GM21723 (cell line): ENCODE results near the gene TSPAN18.

Experiments used
- ATAC-seq: cut with Tn5 transposase; IDR thresholded peaks from one replicate; pipeline ENCODE4 v1.9.1; 2021; ENCODE audit warnings: mild to moderate bottlenecking, moderate library complexity; ENCODE audit not compliant: unreplicated experiment

Gene TSPAN18

GRCh38 chr11:44973632-44974401 lies 247.1 kb downstream of the TSPAN18 start:
- no peak for ATAC-seq

GRCh38 chr11:44974402-44975000 lies 247.7 kb downstream of the TSPAN18 start:
- no peak for ATAC-seq

DNA sequence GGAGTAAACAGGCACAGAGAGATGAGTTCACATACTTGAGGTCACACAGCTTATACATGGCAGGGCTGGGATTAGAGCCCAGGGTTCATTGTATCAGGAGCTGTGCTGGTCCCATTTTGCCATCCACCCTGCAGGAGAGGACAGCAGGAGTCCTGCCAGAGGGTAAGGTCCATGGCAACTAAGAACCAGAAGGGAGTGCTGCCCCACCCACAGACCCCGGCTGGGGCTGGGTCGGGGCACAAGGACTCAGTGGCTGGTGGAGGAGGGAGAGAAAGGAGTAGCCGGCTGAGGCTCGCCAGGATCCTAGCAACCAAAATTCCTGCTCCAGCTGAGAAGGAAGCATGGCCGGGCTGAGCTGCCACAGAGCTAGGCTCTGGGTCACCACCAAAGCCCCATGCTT lies 249.8 kb downstream of the TSPAN18 start:
- no peak for ATAC-seq

GRCh38 chr11:44977493-44977984 lies 250.8 kb downstream of the TSPAN18 start:
- ATAC-seq = no peak

- ATAC-seq = no peak
Measured at GRCh38 chr11:44978274-44978960, 251.7 kb downstream of the TSPAN18 start.

DNA sequence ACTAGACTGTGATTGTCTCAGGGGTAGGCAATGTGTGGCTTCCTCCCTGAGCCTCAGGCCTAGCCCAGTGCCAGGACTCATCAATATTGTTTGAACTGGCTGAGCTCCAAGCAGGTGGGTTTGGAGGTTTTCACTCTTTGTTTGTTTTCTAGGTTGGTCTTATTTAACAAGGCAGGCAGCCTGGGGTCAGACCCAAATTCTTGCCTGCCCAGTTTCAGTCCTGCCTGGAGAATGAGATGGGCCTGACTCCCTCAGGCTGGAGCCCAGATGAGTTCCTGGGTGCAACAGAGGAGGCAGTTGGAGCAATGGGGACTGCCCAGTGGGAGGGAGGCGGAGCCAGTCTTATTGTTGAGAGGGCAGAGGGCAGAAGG lies 252.2 kb downstream of the TSPAN18 start:
- ATAC-seq = no peak

- no peak for ATAC-seq
Measured at GRCh38 chr11:44979543-44980399, 253.0 kb downstream of the TSPAN18 start.

GRCh38 chr11:44980533-44981427 lies 254.0 kb downstream of the TSPAN18 start:
- no peak for ATAC-seq
